ENCODE results near the gene ACBD4. TPM values are rescaled to one million over a fixed set of nuclear protein-coding genes. Genes with fewer than 3 reads are reported as not detected.

ACBD4 gene
- total and polyA plus RNA-seq, 7 experiments from 2014 or later, result 12.3 to 59.5 (median 19.8) TPM

GRCh38 chr17:45117334-45117733, 18.2 kb upstream of the ACBD4 start:
- H3K4me3 Mint-ChIP-seq, result no peak overlapping the region
- Histone ChIP-seq H3K36me3 (ENCODE audit: control insufficient read depth in 2 of 3, insufficient read depth in 3 of 3, low read length in 3 of 3) (no peaks in the 10 kb centered on the region), H3K27me3 (ENCODE audit: control insufficient read depth in 2 of 2, insufficient read depth in 2 of 2, low read length in 2 of 2) (no peaks in the 10 kb centered on the region), H3K27ac (ENCODE audit: low read depth, low read length) (no peak overlapping the region), H3K4me1 (ENCODE audit: control insufficient read depth in 2 of 2, insufficient read depth in 2 of 2, low read length in 2 of 2) (no peaks in the 10 kb centered on the region), H3K4me3 (ENCODE audit: low read length) (no peak overlapping the region), H3K9me3 (ENCODE audit: control insufficient read depth in 2 of 3, low read length in 3 of 3) (no peaks in the 10 kb centered on the region)
- H3K27me3 Mint-ChIP-seq, result peaks cover 0 to 8% (median 6%) of the 10 kb centered on the region in 5 donors
- DNase-seq, result no peak
- no peaks in the 10 kb centered on the region for H3K9me3 Mint-ChIP-seq
- intact Hi-C loops (cut with micrococcal nuclease), result no loop called here
- ChIA-PET CTCF (no interaction called here), POLR2A (no interaction called here)
- ATAC-seq, result no peak
- no peak overlapping the region for H3K27ac Mint-ChIP-seq
- peaks cover 0 to 2% (median 0%) of the 10 kb centered on the region in 7 donors for H3K4me1 Mint-ChIP-seq
- H3K36me3 Mint-ChIP-seq, result no peaks in the 10 kb centered on the region

DNA sequence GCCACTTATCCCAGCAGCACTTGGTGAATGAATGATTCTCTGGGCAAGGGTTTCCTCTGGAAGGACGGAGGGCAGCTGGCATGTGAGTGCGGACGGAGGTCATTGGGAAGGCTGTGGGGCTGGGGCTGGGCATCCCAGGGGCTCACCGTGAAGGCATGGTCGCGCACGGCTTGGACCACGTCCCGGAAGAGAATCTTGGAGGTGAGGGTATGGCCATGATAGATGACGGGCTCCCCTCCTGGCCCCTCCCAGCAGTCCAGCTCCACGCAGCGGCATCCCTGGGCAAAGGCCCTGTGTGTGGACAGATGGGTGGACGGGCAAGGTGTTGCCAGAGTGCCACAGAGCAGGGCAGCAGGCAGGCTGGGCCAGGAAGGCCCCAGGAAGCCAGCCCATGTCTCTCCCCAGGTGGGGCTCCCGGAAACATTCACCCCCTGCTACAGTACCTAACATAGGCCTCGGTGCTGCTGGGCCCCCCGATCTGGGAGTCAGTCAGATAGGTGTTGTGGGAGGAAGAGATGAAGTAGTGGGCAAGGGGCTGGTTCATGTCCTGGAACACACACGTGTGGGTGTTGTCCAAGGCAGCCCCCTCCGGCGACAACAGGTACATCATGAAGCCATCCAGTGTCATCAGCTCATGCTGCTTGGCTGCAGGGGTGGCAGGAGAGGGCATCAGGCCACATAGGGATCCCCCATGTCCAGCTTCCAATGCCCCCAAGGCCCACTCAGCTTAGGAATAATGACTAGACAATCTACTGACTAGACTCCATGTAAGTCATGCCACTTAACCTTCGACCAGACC, 17.4 kb upstream of the ACBD4 start:
- Mint-ChIP-seq H3K27me3 (peaks cover 0 to 13% (median 6%) of the 10 kb centered on the region in 5 donors), H3K9me3 (no peaks in the 10 kb centered on the region), H3K27ac (peak overlapping the region in 1 of 9 donors; percentile 36), H3K4me1 (peaks cover 0 to 2% (median 0%) of the 10 kb centered on the region in 7 donors), H3K36me3 (no peaks in the 10 kb centered on the region), H3K4me3 (no peak overlapping the region)
- Histone ChIP-seq H3K27ac (ENCODE audit: low read depth, low read length) (no peak overlapping the region), H3K4me3 (ENCODE audit: low read length) (no peak overlapping the region), H3K4me1 (ENCODE audit: control insufficient read depth in 2 of 2, insufficient read depth in 2 of 2, low read length in 2 of 2) (no peaks in the 10 kb centered on the region), H3K36me3 (ENCODE audit: control insufficient read depth in 2 of 3, insufficient read depth in 3 of 3, low read length in 3 of 3) (no peaks in the 10 kb centered on the region), H3K27me3 (ENCODE audit: control insufficient read depth in 2 of 2, insufficient read depth in 2 of 2, low read length in 2 of 2) (no peaks in the 10 kb centered on the region), H3K9me3 (ENCODE audit: control insufficient read depth in 2 of 3, low read length in 3 of 3) (no peaks in the 10 kb centered on the region)
- intact Hi-C loops (cut with micrococcal nuclease), result no loop called here
- DNase-seq, result no peak
- CTCF ChIA-PET, result interaction anchor here (0.6 kb wide), 1 partner anchor 132 kb away, joined by 3 read pairs; no protein-coding TSS in a partner anchor
- no peak for ATAC-seq
- POLR2A ChIA-PET, result no interaction called here

DNA sequence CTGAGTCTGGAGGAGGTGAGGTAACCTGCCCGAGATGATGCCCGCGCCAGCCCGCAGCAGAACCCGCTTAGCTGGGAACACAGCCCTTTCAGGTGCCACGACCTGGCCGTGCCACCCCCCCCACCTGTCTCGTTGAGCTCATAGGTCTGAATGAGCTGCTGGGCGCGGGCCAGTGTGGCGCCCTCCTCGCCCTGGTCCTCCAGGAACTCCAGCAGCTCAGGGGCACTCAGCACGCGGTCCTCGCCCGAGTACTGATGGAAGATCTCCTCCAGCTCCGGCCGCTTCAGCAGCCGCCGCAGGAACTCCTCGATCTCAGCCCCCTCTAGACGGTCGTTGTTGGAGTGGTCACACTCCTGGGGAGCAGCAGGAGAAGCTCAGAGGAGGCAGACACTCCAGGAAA, 16.8 kb upstream of the ACBD4 start:
- intact Hi-C loops (cut with micrococcal nuclease), result no loop called here
- Histone ChIP-seq H3K27ac (ENCODE audit: low read depth, low read length) (no peak overlapping the region), H3K4me3 (ENCODE audit: low read length) (no peak overlapping the region), H3K9me3 (ENCODE audit: control insufficient read depth in 2 of 3, low read length in 3 of 3) (no peaks in the 10 kb centered on the region), H3K36me3 (ENCODE audit: control insufficient read depth in 2 of 3, insufficient read depth in 3 of 3, low read length in 3 of 3) (no peaks in the 10 kb centered on the region), H3K4me1 (ENCODE audit: control insufficient read depth in 2 of 2, insufficient read depth in 2 of 2, low read length in 2 of 2) (no peaks in the 10 kb centered on the region), H3K27me3 (ENCODE audit: control insufficient read depth in 2 of 2, insufficient read depth in 2 of 2, low read length in 2 of 2) (no peaks in the 10 kb centered on the region)
- ChIA-PET CTCF (interaction anchor here (0.6 to 1.1 kb wide), 3 partner anchors 19 to 132 kb away, joined by 3 read pairs; no protein-coding TSS in a partner anchor), POLR2A (no interaction called here)
- Mint-ChIP-seq H3K4me3 (no peak overlapping the region), H3K36me3 (no peaks in the 10 kb centered on the region), H3K27ac (peak overlapping the region in 1 of 9 donors; percentile 36), H3K9me3 (no peaks in the 10 kb centered on the region), H3K27me3 (peaks cover 0 to 15% (median 6%) of the 10 kb centered on the region in 5 donors), H3K4me1 (peaks cover 0 to 2% (median 0%) of the 10 kb centered on the region in 7 donors)
- no peak for ATAC-seq
- DNase-seq, result no peak

- Mint-ChIP-seq H3K27ac (no peak overlapping the region), H3K4me3 (no peak overlapping the region), H3K36me3 (no peaks in the 10 kb centered on the region), H3K27me3 (peaks cover 0 to 15% (median 6%) of the 10 kb centered on the region in 5 donors), H3K4me1 (peaks cover 0 to 2% (median 0%) of the 10 kb centered on the region in 7 donors), H3K9me3 (no peaks in the 10 kb centered on the region)
- Histone ChIP-seq H3K9me3 (ENCODE audit: control insufficient read depth in 2 of 3, low read length in 3 of 3) (no peaks in the 10 kb centered on the region), H3K27ac (ENCODE audit: low read depth, low read length) (no peak overlapping the region), H3K27me3 (ENCODE audit: control insufficient read depth in 2 of 2, insufficient read depth in 2 of 2, low read length in 2 of 2) (no peaks in the 10 kb centered on the region), H3K4me3 (ENCODE audit: low read length) (no peak overlapping the region), H3K4me1 (ENCODE audit: control insufficient read depth in 2 of 2, insufficient read depth in 2 of 2, low read length in 2 of 2) (no peaks in the 10 kb centered on the region), H3K36me3 (ENCODE audit: control insufficient read depth in 2 of 3, insufficient read depth in 3 of 3, low read length in 3 of 3) (no peaks in the 10 kb centered on the region)
- ATAC-seq, result no peak
- intact Hi-C loops (cut with micrococcal nuclease), result no loop called here
- DNase-seq, result no peak
- ChIA-PET POLR2A (interaction anchor here (0.5 kb wide), 1 partner anchor 67 kb away, joined by 3 read pairs; no protein-coding TSS in a partner anchor), CTCF (no interaction called here)
These were observed 15.5 kb upstream of the ACBD4 start for GRCh38 chr17:45119964-45120363.

GRCh38 chr17:45120558-45120957, 14.9 kb upstream of the ACBD4 start:
- Histone ChIP-seq H3K4me3 (ENCODE audit: low read length) (no peak overlapping the region), H3K4me1 (ENCODE audit: control insufficient read depth in 2 of 2, insufficient read depth in 2 of 2, low read length in 2 of 2) (no peaks in the 10 kb centered on the region), H3K9me3 (ENCODE audit: control insufficient read depth in 2 of 3, low read length in 3 of 3) (no peaks in the 10 kb centered on the region), H3K36me3 (ENCODE audit: control insufficient read depth in 2 of 3, insufficient read depth in 3 of 3, low read length in 3 of 3) (no peaks in the 10 kb centered on the region), H3K27ac (ENCODE audit: low read depth, low read length) (no peak overlapping the region), H3K27me3 (ENCODE audit: control insufficient read depth in 2 of 2, insufficient read depth in 2 of 2, low read length in 2 of 2) (no peaks in the 10 kb centered on the region)
- intact Hi-C loops (cut with micrococcal nuclease), result no loop called here
- no peaks in the 10 kb centered on the region for H3K9me3 Mint-ChIP-seq
- H3K4me3 Mint-ChIP-seq, result no peak overlapping the region
- peaks cover 0 to 2% (median 0%) of the 10 kb centered on the region in 7 donors for H3K4me1 Mint-ChIP-seq
- H3K27me3 Mint-ChIP-seq, result peaks cover 0 to 15% (median 6%) of the 10 kb centered on the region in 5 donors
- CTCF ChIA-PET, result no interaction called here
- POLR2A ChIA-PET, result no interaction called here
- DNase-seq (no peak), ATAC-seq (no peak)
- no peaks in the 10 kb centered on the region for H3K36me3 Mint-ChIP-seq
- H3K27ac Mint-ChIP-seq, result no peak overlapping the region

- Mint-ChIP-seq H3K36me3 (no peaks in the 10 kb centered on the region), H3K27ac (no peak overlapping the region), H3K4me1 (peaks cover 0 to 2% (median 0%) of the 10 kb centered on the region in 7 donors), H3K27me3 (peaks cover 0 to 15% (median 6%) of the 10 kb centered on the region in 5 donors), H3K4me3 (no peak overlapping the region), H3K9me3 (no peaks in the 10 kb centered on the region)
- ChIA-PET POLR2A (no interaction called here), CTCF (no interaction called here)
- ATAC-seq (no peak), DNase-seq (no peak)
- intact Hi-C loops (cut with micrococcal nuclease), result no loop called here
- H3K4me3 ChIP-seq (ENCODE audit: low read length), result no peak overlapping the region
- no peaks in the 10 kb centered on the region for H3K9me3 ChIP-seq (ENCODE audit: control insufficient read depth in 2 of 3, low read length in 3 of 3)
- H3K36me3 ChIP-seq (ENCODE audit: control insufficient read depth in 2 of 3, insufficient read depth in 3 of 3, low read length in 3 of 3), result no peaks in the 10 kb centered on the region
- H3K27me3 ChIP-seq (ENCODE audit: control insufficient read depth in 2 of 2, insufficient read depth in 2 of 2, low read length in 2 of 2), result no peaks in the 10 kb centered on the region
- H3K4me1 ChIP-seq (ENCODE audit: control insufficient read depth in 2 of 2, insufficient read depth in 2 of 2, low read length in 2 of 2), result no peaks in the 10 kb centered on the region
- no peak overlapping the region for H3K27ac ChIP-seq (ENCODE audit: low read depth, low read length)
These were observed 14.4 kb upstream of the ACBD4 start for GRCh38 chr17:45121055-45121454.
